Tibial nerve (tissue), 4 donors: Measurements from ENCODE around the gene RPA3. TPM values are rescaled to one million over a fixed set of nuclear protein-coding genes. Genes with fewer than 3 reads are reported as not detected.

ENCODE experiments used
- DNase-seq, 2 donors: peaks; one replicate each; pipeline ENCODE4 v3.0.0-alpha.2; 2019; ENCODE audit warnings: low spot score in 2 of 2
- H3K27ac ChIP-seq, 4 donors: fragments of 200-600 bp; sonication (generic) in 3 of 4; one replicate each; pipeline ENCODE4 v1.5.1; 2017 to 2019; ENCODE audit warnings: mild to moderate bottlenecking in 1 of 4
- H3K27me3 ChIP-seq, 2 donors: fragments of 200-600 bp; sonication (generic) in 1 of 2; one replicate each; pipeline versions ENCODE4 v1.5.1 to v1.6.0; 2017 to 2019
- H3K36me3 ChIP-seq, 3 donors: fragments of 200-600 bp; sonication (generic); one replicate each; pipeline ENCODE4 v1.5.1; 2018 to 2019
- H3K4me1 ChIP-seq, 4 donors: fragments of 200-600 bp; sonication (generic) in 3 of 4; one replicate each; pipeline ENCODE4 v1.5.1; 2017 to 2019
- H3K4me3 ChIP-seq, 4 donors: fragments of 200-600 bp; sonication (generic) in 3 of 4; one replicate each; pipeline ENCODE4 v1.5.1; 2017 to 2019; ENCODE audit warnings: mild to moderate bottlenecking in 1 of 4, moderate library complexity in 1 of 4
- H3K9me3 ChIP-seq, 4 donors: fragments of 200-600 bp; sonication (generic) in 3 of 4; one replicate each; pipeline ENCODE4 v1.5.1; 2017 to 2019
- EP300 ChIP-seq, 2 donors: sonication (generic); formaldehyde crosslinking; IDR thresholded peaks; one replicate each; pipeline ENCODE4 v1.6.1; 2017; ENCODE audit warnings: antibody characterized with exemption in 2 of 2, mild to moderate bottlenecking in 1 of 2
- POLR2A ChIP-seq, 2 donors: fragments of 450-650 bp; IDR thresholded peaks; one replicate each; pipeline ENCODE4 v1.6.1; 2017; ENCODE audit warnings: antibody characterized with exemption in 2 of 2, mild to moderate bottlenecking in 2 of 2, moderate library complexity in 2 of 2
- WGBS, 2 donors: methylation state at CpG; one replicate each; pipeline ENCODE4 v1.1.5; 2018; 5-methylcytosine and 5-hydroxymethylcytosine counted together
- total RNA-seq, 4 donors: library from RNA; depleted of rRNA; stranded (reverse); fragments of >200 nt; gene quantifications; one replicate each; pipeline ENCODE4 v1.1.0, GENCODE V29; 2016
- TF ChIP-seq, protein P1 (sequence below), 5 experiments: fragments of 200-600 bp in 3 of 5; fragments of 450-650 bp in 2 of 5; sonication (generic) in 3 of 5; IDR thresholded peaks; one replicate each; pipeline ENCODE4 v1.5.1; 2016 to 2019; ENCODE audit warnings: antibody characterized with exemption in 5 of 5, mild to moderate bottlenecking in 3 of 5, moderate library complexity in 2 of 5

Gene RPA3
- total RNA-seq, 4 donors from 2014 or later, result 14.4 to 21.9 (median 19.2) TPM

- H3K4me3 ChIP-seq, result no peak overlapping the region
- no peaks in the 10 kb centered on the region for H3K36me3 ChIP-seq
- H3K27me3 ChIP-seq, result no peaks in the 10 kb centered on the region
- no peaks in the 10 kb centered on the region for H3K9me3 ChIP-seq
- H3K4me1 ChIP-seq, result peaks cover 4 to 56% (median 11%) of the 10 kb centered on the region in 4 donors
- no peak for DNase-seq
- no peak for TF ChIP-seq EP300 (IDR thresholded peaks at IDR 0.05)
- TF ChIP-seq, protein P1, sequence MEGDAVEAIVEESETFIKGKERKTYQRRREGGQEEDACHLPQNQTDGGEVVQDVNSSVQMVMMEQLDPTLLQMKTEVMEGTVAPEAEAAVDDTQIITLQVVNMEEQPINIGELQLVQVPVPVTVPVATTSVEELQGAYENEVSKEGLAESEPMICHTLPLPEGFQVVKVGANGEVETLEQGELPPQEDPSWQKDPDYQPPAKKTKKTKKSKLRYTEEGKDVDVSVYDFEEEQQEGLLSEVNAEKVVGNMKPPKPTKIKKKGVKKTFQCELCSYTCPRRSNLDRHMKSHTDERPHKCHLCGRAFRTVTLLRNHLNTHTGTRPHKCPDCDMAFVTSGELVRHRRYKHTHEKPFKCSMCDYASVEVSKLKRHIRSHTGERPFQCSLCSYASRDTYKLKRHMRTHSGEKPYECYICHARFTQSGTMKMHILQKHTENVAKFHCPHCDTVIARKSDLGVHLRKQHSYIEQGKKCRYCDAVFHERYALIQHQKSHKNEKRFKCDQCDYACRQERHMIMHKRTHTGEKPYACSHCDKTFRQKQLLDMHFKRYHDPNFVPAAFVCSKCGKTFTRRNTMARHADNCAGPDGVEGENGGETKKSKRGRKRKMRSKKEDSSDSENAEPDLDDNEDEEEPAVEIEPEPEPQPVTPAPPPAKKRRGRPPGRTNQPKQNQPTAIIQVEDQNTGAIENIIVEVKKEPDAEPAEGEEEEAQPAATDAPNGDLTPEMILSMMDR (IDR thresholded peaks at IDR 0.05), result no peak
- no peak for TF ChIP-seq POLR2A (IDR thresholded peaks at IDR 0.05)
- 36 to 41% methylated on average over 4 of the region's 4 CpGs for WGBS, 2 donors
- peak overlapping the region in 3 of 4 donors; percentile 19 to 75 (median 70) for H3K27ac ChIP-seq
These were observed 14.3 kb upstream of the RPA3 start for GRCh38 chr7:7732621-7733281.

DNA sequence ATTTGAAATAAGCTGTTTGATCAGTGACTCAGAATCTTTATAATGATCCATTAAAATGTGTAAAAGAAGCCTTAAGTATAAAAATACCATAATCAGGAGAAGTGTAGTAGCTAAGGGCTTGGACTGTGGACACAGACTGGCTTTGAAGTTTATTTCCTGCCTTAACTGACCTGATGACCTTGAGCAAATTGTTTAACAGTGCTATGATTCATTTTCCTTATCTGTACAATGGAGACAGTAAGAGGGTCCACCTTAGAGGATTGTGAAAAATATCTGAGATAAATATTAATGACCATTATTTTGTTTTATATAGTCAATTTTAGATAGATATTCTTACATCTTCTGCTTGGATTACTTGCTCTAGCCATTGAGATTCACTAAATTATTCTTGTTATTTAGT, 13.3 kb upstream of the RPA3 start:
- Histone ChIP-seq H3K9me3 (no peaks in the 10 kb centered on the region), H3K4me3 (no peak overlapping the region), H3K27ac (peak overlapping the region; percentile 13 to 75 (median 61)), H3K36me3 (no peaks in the 10 kb centered on the region), H3K4me1 (peaks cover 4 to 47% (median 11%) of the 10 kb centered on the region in 4 donors), H3K27me3 (no peaks in the 10 kb centered on the region)
- TF ChIP-seq, protein P1 (IDR thresholded peaks at IDR 0.05), result no peak
- no peak for TF ChIP-seq POLR2A (IDR thresholded peaks at IDR 0.05)
- no peak for TF ChIP-seq EP300 (IDR thresholded peaks at IDR 0.05)
- DNase-seq, result no peak

GRCh38 chr7:7720750-7721621, 2.6 kb upstream of the RPA3 start:
- 94 to 95% methylated on average over 5 of the region's 5 CpGs for WGBS, 2 donors
- no peak overlapping the region for H3K4me3 ChIP-seq
- peaks cover 0 to 14% (median 2%) of the 10 kb centered on the region in 4 donors for H3K4me1 ChIP-seq
- H3K27ac ChIP-seq, result no peak overlapping the region
- H3K27me3 ChIP-seq, result no peaks in the 10 kb centered on the region
- DNase-seq, result no peak
- no peaks in the 10 kb centered on the region for H3K9me3 ChIP-seq
- H3K36me3 ChIP-seq, result no peaks in the 10 kb centered on the region
- TF ChIP-seq POLR2A (IDR thresholded peaks at IDR 0.05) (no peak), EP300 (IDR thresholded peaks at IDR 0.05) (no peak)
- TF ChIP-seq, protein P1 (IDR thresholded peaks at IDR 0.05), result no peak

DNA sequence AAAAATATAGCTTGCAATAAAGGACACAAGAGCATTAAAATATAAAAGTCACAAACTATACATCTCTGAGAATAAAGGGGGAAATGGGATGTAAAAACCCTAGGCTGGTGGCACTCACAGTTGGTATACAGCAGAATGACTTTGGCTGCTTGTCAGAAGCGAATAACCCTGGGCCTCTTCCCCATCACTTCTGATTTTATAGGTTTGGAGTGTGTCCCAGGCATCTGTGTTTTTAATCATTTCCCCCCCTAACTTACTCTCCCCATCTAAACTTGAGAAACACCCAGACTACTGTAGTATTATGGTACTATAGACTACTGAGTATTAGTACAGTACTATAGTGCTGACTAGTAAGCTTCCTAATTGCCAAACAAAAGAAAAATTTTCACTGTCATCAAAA, 1.8 kb upstream of the RPA3 start:
- no peak overlapping the region for H3K4me3 ChIP-seq
- no peaks in the 10 kb centered on the region for H3K36me3 ChIP-seq
- no peaks in the 10 kb centered on the region for H3K9me3 ChIP-seq
- H3K27ac ChIP-seq, result no peak overlapping the region
- WGBS, 2 donors, result 80 to 92% methylated on average over 1 of the region's 1 CpG
- H3K4me1 ChIP-seq, result peaks cover 0 to 14% (median 2%) of the 10 kb centered on the region in 4 donors
- H3K27me3 ChIP-seq, result no peaks in the 10 kb centered on the region
- DNase-seq, result no peak
- TF ChIP-seq, protein P1 (IDR thresholded peaks at IDR 0.05), result no peak
- TF ChIP-seq EP300 (IDR thresholded peaks at IDR 0.05) (no peak), POLR2A (IDR thresholded peaks at IDR 0.05) (no peak)

DNA sequence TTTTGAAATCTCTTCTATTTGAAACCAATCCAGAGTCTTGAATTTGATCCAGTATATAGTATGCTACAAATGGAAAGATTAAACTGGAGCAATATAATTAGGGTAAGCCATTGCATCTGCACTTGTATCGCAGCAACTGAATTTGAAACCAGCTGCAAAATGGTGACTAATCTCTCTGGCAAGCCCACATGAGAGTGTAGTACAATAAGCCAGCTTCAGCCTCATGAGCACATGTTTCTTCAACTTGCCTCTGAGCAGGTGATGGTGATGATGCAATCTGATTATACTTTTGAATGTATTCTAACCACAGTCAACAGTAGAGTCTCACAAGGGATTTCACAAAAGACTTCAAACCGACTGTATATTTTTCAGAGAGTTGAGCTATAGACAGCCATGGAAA, 829 bp upstream of the RPA3 start:
- DNase-seq, result peak in 1 of 2 donors; percentile 36
- no peak overlapping the region for H3K4me3 ChIP-seq
- 51 to 58% methylated on average over 2 of the region's 2 CpGs for WGBS, 2 donors
- H3K27ac ChIP-seq, result no peak overlapping the region
- H3K27me3 ChIP-seq, result no peaks in the 10 kb centered on the region
- peaks cover 0 to 14% (median 2%) of the 10 kb centered on the region in 4 donors for H3K4me1 ChIP-seq
- no peaks in the 10 kb centered on the region for H3K9me3 ChIP-seq
- no peaks in the 10 kb centered on the region for H3K36me3 ChIP-seq
- TF ChIP-seq POLR2A (IDR thresholded peaks at IDR 0.05) (no peak), EP300 (IDR thresholded peaks at IDR 0.05) (peak in 1 of 2 donors; percentile 38)
